Left ventricle myocardium inferior (tissue), 1 donor: ENCODE data around the gene ZNF480. TPM values are rescaled to one million over a fixed set of nuclear protein-coding genes. Genes with fewer than 3 reads are reported as not detected.
A peak's percentile ranks its signal among the peaks of the same experiment; 100 is the strongest.

Experiments
- DNase-seq: peaks from one replicate; pipeline ENCODE4 v3.0.0-alpha.2; 2020
- H3K27ac ChIP-seq: fragments of 200-600 bp; replicated peaks from 2 replicates; pipeline ENCODE4 v1.8.0; 2021
- H3K27me3 ChIP-seq: fragments of 200-600 bp; 2 replicates; pipeline ENCODE4 v1.8.0; 2021; ENCODE audit warnings: low read depth
- H3K36me3 ChIP-seq: fragments of 200-600 bp; 2 replicates; pipeline ENCODE4 v1.8.0; 2021
- H3K4me1 ChIP-seq: fragments of 200-600 bp; 2 replicates; pipeline ENCODE4 v1.8.0; 2021
- H3K4me3 ChIP-seq: fragments of 200-600 bp; 2 replicates; pipeline ENCODE4 v1.8.0; 2021; ENCODE audit warnings: mild to moderate bottlenecking, moderate library complexity
- H3K9me3 ChIP-seq: fragments of 200-600 bp; replicated peaks from 2 replicates; pipeline ENCODE4 v1.8.0; 2021
- intact Hi-C: fragments of 100-400 bp; cut with micrococcal nuclease; formaldehyde crosslinking; loops from one replicate; pipeline ENCODE4 v1.11.0; 2022
- microRNA-seq: library from miRNA; unstranded; fragments of <30 nt; microRNA quantifications from one replicate; pipeline ENCODE4 v1.2.0, GENCODE V29; 2020
- total RNA-seq: library from RNA; stranded (reverse); fragmentation: NEBNext Ultra II Directional; extraction: Animal tissue kit (Norgen Biotek cat#: 25700); gene quantifications from one replicate; pipeline ENCODE4 v1.2.1, GENCODE V29; 2021
- TF ChIP-seq, protein P1 (sequence below): fragments of 200-600 bp; IDR thresholded peaks from 2 replicates; pipeline ENCODE4 v1.8.0; 2021; ENCODE audit warnings: antibody characterized with exemption, mild to moderate bottlenecking, borderline replicate concordance
- donor health status: DM: no; HTN: yes; CAD: no; lungs with severe emphysema.

Gene ZNF480
- total RNA-seq, 1 donor from 2014 or later: 18.9 TPM

DNA sequence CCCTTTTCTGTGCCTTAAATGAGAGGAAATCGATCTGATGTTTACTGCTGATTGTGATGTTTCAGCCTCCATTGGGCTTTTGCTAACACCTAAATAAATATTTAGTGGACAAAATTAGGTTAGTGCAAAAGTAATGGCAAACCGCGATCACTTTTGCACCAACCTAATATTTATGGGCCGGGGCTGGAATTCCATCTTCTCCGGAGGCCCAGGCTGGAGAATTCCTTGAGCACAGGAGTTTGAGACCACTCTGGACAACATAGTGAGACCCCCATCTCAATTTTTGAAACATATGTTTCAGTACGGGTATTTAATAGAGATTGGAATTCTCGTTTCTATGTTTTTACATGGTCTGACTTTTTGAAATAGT is 73.4 kb downstream of the ZNF480 start:
- Histone ChIP-seq H3K4me3 (peak overlapping the region; percentile 84), H3K4me1 (peaks cover 24% of the 10 kb centered on the region), H3K27me3 (no peaks in the 10 kb centered on the region), H3K27ac (peak overlapping the region; percentile 94), H3K9me3 (peaks cover 60% of the 10 kb centered on the region), H3K36me3 (peaks cover 58% of the 10 kb centered on the region)
- intact Hi-C loops: no loop called here
- TF ChIP-seq, protein P1, sequence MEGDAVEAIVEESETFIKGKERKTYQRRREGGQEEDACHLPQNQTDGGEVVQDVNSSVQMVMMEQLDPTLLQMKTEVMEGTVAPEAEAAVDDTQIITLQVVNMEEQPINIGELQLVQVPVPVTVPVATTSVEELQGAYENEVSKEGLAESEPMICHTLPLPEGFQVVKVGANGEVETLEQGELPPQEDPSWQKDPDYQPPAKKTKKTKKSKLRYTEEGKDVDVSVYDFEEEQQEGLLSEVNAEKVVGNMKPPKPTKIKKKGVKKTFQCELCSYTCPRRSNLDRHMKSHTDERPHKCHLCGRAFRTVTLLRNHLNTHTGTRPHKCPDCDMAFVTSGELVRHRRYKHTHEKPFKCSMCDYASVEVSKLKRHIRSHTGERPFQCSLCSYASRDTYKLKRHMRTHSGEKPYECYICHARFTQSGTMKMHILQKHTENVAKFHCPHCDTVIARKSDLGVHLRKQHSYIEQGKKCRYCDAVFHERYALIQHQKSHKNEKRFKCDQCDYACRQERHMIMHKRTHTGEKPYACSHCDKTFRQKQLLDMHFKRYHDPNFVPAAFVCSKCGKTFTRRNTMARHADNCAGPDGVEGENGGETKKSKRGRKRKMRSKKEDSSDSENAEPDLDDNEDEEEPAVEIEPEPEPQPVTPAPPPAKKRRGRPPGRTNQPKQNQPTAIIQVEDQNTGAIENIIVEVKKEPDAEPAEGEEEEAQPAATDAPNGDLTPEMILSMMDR: no peak
- no peak for DNase-seq

Small RNA genes within 50 kb of the gene (microRNA-seq; reads per million reads assigned to microRNA genes)
- 1.2 reads per million for gene MIR643

Other genes starting within 250 kb of the ZNF480 start
- 7.8 TPM for gene ZNF432, start 248.3 kb upstream of the ZNF480 start, total RNA-seq
- gene ZNF841, start 201.4 kb upstream of the ZNF480 start, total RNA-seq: 8.5 TPM
- gene ZNF616, start 157.2 kb upstream of the ZNF480 start, total RNA-seq: 5.6 TPM
- gene ZNF836, start 125.5 kb upstream of the ZNF480 start, total RNA-seq: 8.1 TPM
- gene PPP2R1A, start 107.1 kb upstream of the ZNF480 start, total RNA-seq: 395 TPM
- 9.2 TPM for gene ZNF766, start 27.6 kb upstream of the ZNF480 start, total RNA-seq
- 5.1 TPM for gene ZNF610, start 39.1 kb downstream of the ZNF480 start, total RNA-seq
- 24.7 TPM for gene ZNF880, start 72.8 kb downstream of the ZNF480 start, total RNA-seq
- gene ZNF528, start 100.7 kb downstream of the ZNF480 start, total RNA-seq: 16.7 TPM
- 0.44 TPM for gene ZNF534, start 132.0 kb downstream of the ZNF480 start, total RNA-seq
- 2.4 TPM for gene ZNF578, start 156.4 kb downstream of the ZNF480 start, total RNA-seq
- gene ZNF808, start 230.5 kb downstream of the ZNF480 start, total RNA-seq: 34.0 TPM